ENCODE results near the gene PPIP5K1. TPM values are rescaled to one million over a fixed set of nuclear protein-coding genes. Genes with fewer than 3 reads are reported as not detected.

The PPIP5K1 gene
- total and polyA plus RNA-seq, 5 donors, result 6.8 to 26.7 (median 20.9) TPM

DNA sequence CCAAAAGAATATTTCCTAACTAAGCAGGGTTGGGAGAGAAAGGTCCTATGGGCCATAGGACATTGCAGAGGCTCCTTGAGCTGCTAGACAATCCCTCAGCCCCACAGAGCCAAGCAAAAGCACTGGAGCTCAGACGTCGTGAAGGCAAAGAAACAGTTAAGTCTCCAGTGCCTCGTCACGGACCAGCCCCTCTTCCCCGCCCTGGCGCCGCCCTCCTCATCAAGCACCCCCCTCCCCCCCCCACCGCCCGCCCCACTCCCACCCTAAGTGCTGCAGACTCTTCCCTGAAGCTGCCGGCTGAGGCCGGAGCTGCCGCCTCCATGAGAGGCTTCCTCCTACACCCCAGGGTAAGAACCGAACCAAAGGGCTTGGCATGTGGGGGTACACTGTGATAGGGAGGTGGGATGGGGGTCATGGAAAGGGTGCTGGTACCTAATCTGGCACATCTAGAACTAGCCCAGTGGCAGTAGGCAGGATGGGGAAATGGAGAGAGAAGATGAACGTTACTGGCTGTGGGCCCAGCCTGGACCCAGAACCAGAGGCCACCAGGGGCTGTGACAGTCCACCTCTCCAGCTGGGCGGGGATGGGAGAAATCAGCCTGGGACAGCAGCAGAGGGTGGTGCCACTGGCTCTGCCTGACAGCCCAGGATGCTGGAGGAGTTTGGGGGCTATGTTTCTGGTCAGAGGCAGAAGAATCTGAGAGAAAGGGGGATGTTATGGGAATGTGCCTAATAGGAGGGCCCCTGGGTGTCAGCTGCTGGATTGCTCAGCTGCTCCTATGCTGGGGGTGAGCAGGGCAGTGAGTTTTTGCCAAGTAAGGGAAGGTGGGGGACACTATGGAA lies 72.4 kb downstream of the PPIP5K1 start, which contains the start of gene MAP1A:
Gene MAP1A, plus strand, starts transcription at position 255 of the 843 bp plus-strand sequence. CDS start 3,866 bp downstream, outside the sequence.
- ATAC-seq (peak; percentile 52 to 66), DNase-seq (peak; percentile 68 to 88 (median 87))
- Histone ChIP-seq H3K4me3 (ENCODE audit: low read length) (peak within 1 kb of the TSS; percentile 46), H3K27me3 (ENCODE audit: control insufficient read depth, insufficient read depth) (no peaks in the 10 kb centered on the region), H3K4me1 (ENCODE audit: control insufficient read depth, insufficient read depth, low read length) (peaks cover 5% of the 10 kb centered on the region), H3K9me3 (ENCODE audit: control insufficient read depth, low read length) (no peaks in the 10 kb centered on the region), H3K27ac (ENCODE audit: low read length) (peak within 1 kb of the TSS; percentile 83)
- intact Hi-C loops (cut with DNase I), result no loop called here
- WGBS, result under 1% methylated on average over 15 of the region's 15 CpGs

DNA sequence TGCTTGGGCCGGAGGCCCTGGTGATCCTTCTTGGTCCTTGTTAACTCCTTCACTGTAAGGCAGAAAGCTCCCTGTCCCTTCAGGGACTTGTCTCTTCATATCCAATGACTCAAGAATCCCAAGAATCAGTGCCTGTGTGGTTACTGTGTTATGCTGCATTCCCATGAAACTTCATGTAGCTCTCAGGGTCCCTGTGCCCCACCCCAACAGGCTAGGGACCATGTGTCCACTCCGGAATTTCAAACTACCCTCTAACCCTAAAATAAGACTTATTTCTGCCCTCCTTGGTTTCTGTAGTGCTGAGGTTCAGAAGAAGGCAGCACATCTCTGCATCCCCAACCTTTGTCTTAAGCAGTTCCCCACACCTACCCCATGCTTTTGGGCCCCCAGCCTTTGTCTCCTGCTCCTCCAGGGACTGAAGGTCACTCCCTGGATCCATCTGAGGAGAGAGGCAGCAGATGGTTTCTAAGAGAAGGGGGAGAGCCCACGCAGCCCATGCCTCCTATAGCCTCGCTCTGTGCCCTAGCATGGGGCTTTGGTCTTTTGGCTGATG lies 73.1 kb downstream of the PPIP5K1 start:
- Histone ChIP-seq H3K4me1 (ENCODE audit: control insufficient read depth, insufficient read depth, low read length) (peaks cover 5% of the 10 kb centered on the region), H3K27me3 (ENCODE audit: control insufficient read depth, insufficient read depth) (no peaks in the 10 kb centered on the region), H3K9me3 (ENCODE audit: control insufficient read depth, low read length) (no peaks in the 10 kb centered on the region), H3K27ac (ENCODE audit: low read length) (peak overlapping the region; percentile 83), H3K4me3 (ENCODE audit: low read length) (peak overlapping the region; percentile 46)
- WGBS, result 26% methylated on average over 4 of the region's 4 CpGs
- ATAC-seq (no peak), DNase-seq (no peak)
- intact Hi-C loops (cut with DNase I), result no loop called here

DNA sequence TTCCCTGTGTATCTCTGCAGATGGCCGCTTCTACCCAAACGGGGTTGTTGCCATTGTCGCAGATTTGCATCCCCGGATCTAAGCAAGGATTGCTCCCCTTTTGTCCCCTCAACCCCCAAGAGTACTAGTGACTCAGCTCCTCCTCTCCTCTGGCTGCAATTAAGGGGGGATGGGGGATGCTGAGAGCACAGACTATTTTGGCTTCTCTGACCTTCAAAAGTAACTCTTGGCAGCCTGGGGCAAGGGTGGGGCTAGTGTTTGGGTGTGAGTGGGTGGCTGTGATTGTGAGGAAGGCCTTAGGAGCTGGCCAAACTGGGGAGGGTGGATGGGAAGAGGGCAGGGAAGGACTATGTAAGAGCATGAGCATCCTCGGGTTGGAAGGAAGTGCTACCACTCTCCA lies 73.8 kb downstream of the PPIP5K1 start:
- Histone ChIP-seq H3K4me1 (ENCODE audit: control insufficient read depth, insufficient read depth, low read length) (peaks cover 5% of the 10 kb centered on the region), H3K27me3 (ENCODE audit: control insufficient read depth, insufficient read depth) (no peaks in the 10 kb centered on the region), H3K4me3 (ENCODE audit: low read length) (no peak overlapping the region), H3K9me3 (ENCODE audit: control insufficient read depth, low read length) (no peaks in the 10 kb centered on the region), H3K27ac (ENCODE audit: low read length) (peak overlapping the region; percentile 55)
- DNase-seq (peak; percentile 82 to 88 (median 87)), ATAC-seq (peak; percentile 67 to 83)
- 26% methylated on average over 5 of the region's 5 CpGs for WGBS
- intact Hi-C loops (cut with DNase I), result no loop called here

DNA sequence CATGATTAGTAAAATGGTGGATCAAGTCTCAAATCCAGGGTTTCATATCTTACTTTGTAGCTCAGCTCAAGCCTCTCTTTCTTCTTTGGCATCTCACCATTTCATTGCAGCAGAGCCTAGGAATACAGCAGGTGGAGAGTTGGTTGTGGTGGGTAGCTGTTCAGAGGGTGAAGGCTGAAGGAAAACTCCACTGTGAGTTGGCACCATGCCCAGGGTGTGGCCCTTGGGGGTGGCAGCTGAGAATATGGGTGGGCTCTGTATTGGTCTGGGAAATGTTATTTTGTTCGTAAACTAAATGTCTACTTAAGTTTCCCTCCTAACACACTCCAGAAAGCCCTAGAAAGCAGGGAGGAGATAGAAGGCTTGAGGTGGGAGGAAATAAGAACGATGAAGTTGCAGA lies 74.3 kb downstream of the PPIP5K1 start:
- no peaks in the 10 kb centered on the region for H3K9me3 ChIP-seq (ENCODE audit: control insufficient read depth, low read length)
- H3K27ac ChIP-seq (ENCODE audit: low read length), result peak overlapping the region; percentile 55
- no peak overlapping the region for H3K4me3 ChIP-seq (ENCODE audit: low read length)
- WGBS, result 33% methylated on average over 2 of the region's 2 CpGs
- H3K4me1 ChIP-seq (ENCODE audit: control insufficient read depth, insufficient read depth, low read length), result peaks cover 5% of the 10 kb centered on the region
- no peaks in the 10 kb centered on the region for H3K27me3 ChIP-seq (ENCODE audit: control insufficient read depth, insufficient read depth)
- intact Hi-C loops (cut with DNase I), result no loop called here
- ATAC-seq (no peak), DNase-seq (peak in 1 of 3 donors; percentile 48)

DNA sequence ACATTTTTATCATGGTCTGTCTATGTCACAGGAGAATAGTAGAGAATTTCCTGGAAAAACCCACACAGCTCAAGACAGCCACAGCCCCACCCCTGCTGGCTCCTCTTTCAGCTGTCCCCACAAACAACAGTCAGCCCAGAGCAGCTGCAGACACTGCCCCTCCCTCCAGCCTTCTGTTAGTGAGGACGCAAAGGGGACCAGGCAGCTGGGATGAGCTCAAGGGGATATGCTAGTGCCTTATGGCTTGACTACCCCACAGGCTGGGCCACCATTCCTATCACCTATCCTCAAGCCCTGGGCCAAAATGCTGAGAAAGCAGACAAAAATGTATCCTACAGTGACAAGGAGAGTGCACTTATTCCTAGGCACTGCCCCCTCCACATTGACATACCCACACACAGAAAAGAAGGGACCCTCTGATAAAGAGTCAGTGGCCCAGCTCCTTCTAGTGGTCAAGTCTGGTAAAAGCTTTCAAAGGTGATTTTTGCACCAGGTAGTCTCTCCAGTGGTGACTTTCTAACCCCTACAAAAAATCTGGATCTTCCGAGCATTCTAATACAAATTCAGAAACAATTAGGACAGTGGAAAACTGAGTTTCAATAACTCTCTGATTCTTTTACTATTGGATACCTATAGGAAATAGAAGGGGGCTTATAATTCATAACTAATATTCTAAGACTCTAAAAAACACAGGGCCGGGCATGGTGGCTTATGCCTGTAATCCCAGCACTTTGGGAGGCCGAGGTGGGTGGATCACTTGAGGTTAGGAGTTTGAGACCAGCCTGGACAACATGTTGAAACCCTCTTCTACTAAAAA lies 75.6 kb downstream of the PPIP5K1 start:
- Histone ChIP-seq H3K27me3 (ENCODE audit: control insufficient read depth, insufficient read depth) (no peaks in the 10 kb centered on the region), H3K4me1 (ENCODE audit: control insufficient read depth, insufficient read depth, low read length) (peaks cover 5% of the 10 kb centered on the region), H3K9me3 (ENCODE audit: control insufficient read depth, low read length) (no peaks in the 10 kb centered on the region), H3K4me3 (ENCODE audit: low read length) (no peak overlapping the region), H3K27ac (ENCODE audit: low read length) (no peak overlapping the region)
- 53% methylated on average over 4 of the region's 4 CpGs for WGBS
- intact Hi-C loops (cut with DNase I), result no loop called here
- DNase-seq (peak; percentile 73 to 89 (median 81)), ATAC-seq (peak; percentile 2 to 10)

DNA sequence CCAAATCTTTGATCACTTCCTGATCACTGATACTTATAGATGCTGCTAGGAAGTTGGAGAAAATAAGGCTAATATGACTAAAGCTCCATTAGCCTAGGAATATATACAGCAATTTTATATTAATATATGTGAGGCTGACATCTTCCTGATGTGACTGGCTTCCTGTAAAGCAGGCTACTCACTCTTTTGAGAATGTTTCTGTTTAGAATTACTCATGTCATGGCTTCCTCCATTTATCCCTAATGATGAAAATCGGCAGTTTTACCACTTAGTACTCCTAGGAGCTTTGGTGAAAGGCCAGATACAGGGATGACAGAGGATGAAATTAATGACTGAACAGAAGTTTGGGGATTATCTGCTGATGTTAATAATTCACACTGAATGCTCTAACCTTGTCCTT lies 76.5 kb downstream of the PPIP5K1 start:
- no peaks in the 10 kb centered on the region for H3K9me3 ChIP-seq (ENCODE audit: control insufficient read depth, low read length)
- H3K27me3 ChIP-seq (ENCODE audit: control insufficient read depth, insufficient read depth), result no peaks in the 10 kb centered on the region
- no peak overlapping the region for H3K4me3 ChIP-seq (ENCODE audit: low read length)
- peaks cover 5% of the 10 kb centered on the region for H3K4me1 ChIP-seq (ENCODE audit: control insufficient read depth, insufficient read depth, low read length)
- no peak overlapping the region for H3K27ac ChIP-seq (ENCODE audit: low read length)
- no peak for ATAC-seq
- no peak for DNase-seq
- intact Hi-C loops (cut with DNase I), result no loop called here
- 52% methylated on average over 1 of the region's 1 CpG for WGBS

DNA sequence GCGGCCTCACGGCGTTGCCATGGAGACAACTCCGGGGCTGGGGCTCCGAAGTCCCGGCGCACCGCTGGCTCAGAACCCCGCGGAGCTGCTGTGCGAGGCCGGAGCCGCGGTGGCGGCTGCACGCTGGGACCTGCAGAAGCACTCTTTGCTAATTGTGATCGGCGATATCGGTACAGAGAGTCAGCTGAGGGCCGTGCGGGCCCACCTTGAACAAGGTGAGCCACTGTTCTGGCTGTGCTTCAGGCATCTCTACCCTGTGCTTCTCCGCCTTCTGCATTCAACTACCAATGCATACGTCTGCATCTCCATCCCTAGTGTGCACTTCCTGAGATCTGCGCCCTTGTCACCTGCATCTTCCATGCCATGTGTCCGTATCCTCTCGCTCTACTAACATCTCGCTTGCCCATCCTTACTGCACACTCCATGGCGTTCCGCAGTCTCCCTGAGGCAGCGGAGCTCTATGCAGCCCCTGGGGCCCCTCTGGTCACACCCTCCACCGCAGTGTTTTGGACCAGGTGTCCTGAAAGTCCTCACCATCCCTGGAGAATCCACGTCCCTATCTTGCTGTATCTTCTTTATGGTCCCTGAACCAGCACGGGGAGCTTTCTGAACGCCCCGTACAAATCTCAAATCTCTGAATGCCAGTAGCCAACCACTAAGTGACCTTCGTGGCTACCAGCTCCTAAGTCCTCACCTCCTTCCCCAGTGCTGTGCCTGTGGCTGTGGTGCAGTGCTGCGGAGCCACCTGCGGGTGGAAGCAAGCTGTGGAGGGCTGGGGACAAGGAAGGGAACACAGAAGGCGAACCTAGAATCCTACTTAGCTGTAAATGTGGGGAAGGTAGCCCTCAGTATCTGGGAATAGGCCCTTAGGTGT lies 78.8 kb downstream of the PPIP5K1 start:
- no peak overlapping the region for H3K27ac ChIP-seq (ENCODE audit: low read length)
- H3K4me3 ChIP-seq (ENCODE audit: low read length), result peak overlapping the region; percentile 44
- DNase-seq, result peak in 2 of 3 donors; percentile 47 to 63
- intact Hi-C loops (cut with DNase I), result no loop called here
- H3K27me3 ChIP-seq (ENCODE audit: control insufficient read depth, insufficient read depth), result no peaks in the 10 kb centered on the region
- H3K4me1 ChIP-seq (ENCODE audit: control insufficient read depth, insufficient read depth, low read length), result no peaks in the 10 kb centered on the region
- ATAC-seq, result no peak
- WGBS, result 10% methylated on average over 39 of the region's 39 CpGs
- H3K9me3 ChIP-seq (ENCODE audit: control insufficient read depth, low read length), result no peaks in the 10 kb centered on the region

DNA sequence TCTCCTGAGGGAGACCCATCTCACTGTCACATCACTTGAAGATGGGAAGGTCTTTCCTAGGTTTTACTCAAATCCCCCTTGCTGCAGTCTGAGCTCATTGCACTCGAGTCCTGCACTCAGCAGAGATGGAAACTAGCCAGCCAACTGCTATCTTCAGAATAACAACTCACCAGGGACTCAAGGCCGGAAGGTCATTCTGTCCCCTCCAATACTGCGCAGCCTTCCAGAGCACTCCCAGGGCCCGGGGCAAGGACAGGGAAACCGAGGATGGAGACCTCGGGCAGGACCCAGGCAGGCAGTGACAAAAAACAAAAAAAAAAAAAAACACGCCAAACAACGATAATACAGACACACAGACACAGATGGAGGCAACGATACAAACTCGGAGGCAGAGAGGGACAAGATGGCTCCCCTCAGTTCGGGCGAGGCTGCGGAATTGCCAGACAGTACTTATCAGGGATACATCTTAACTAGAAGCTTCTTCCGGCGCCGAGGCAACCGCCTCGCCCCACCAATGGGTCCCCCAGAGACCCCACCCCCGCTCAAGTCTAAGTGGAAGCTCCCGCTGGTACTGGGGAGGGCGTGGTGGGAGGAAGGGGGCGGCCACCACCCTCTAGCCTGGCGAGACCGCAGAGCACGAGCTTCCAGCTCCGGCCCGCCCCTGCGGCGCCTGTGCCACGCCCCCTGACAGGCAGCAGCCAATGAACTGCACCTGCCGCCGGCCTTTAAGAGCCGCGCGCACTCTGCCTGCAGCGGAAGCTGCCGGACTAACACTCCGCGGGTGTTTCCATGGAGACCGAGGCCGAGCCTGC lies 79.6 kb downstream of the PPIP5K1 start:
- DNase-seq (peak; percentile 99 to 100 (median 99)), ATAC-seq (peak; percentile 98 to 99)
- Histone ChIP-seq H3K27ac (ENCODE audit: low read length) (peak overlapping the region; percentile 71), H3K27me3 (ENCODE audit: control insufficient read depth, insufficient read depth) (no peaks in the 10 kb centered on the region), H3K9me3 (ENCODE audit: control insufficient read depth, low read length) (no peaks in the 10 kb centered on the region), H3K4me1 (ENCODE audit: control insufficient read depth, insufficient read depth, low read length) (no peaks in the 10 kb centered on the region), H3K4me3 (ENCODE audit: low read length) (peak overlapping the region; percentile 56)
- WGBS, result under 1% methylated on average over 41 of the region's 41 CpGs
- intact Hi-C loops (cut with DNase I), result no loop called here

DNA sequence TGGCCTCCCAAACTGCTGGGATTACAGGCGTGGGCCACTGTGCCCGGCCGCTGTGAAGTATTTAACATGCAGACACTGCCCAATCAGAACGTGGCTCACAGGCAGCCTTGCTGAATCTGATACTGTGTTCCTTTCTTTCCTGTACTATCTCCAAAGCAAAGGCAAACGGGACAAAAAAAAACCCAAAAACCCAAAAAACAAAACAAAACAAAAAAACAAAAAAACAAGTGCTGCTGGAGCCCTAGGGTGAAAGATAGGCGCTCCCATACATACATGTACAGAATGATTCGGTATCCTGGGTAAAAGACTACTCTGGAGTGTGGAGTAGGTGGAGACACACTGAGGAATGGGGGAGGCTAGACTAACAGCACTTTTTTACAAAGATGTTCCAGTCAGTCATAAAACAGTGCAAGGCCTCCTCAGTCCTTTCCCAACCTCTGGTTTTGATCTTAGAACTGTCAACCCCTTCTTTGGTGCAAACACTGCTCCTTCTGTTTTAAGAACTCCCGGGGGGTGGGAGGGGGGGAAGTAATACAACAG lies 80.3 kb downstream of the PPIP5K1 start:
- 25% methylated on average over 8 of the region's 8 CpGs for WGBS
- ATAC-seq, result no peak
- peak; percentile 36 to 82 (median 57) for DNase-seq
- H3K9me3 ChIP-seq (ENCODE audit: control insufficient read depth, low read length), result no peaks in the 10 kb centered on the region
- intact Hi-C loops (cut with DNase I), result no loop called here
- peak overlapping the region; percentile 95 for H3K27ac ChIP-seq (ENCODE audit: low read length)
- no peaks in the 10 kb centered on the region for H3K4me1 ChIP-seq (ENCODE audit: control insufficient read depth, insufficient read depth, low read length)
- peak overlapping the region; percentile 56 for H3K4me3 ChIP-seq (ENCODE audit: low read length)
- no peaks in the 10 kb centered on the region for H3K27me3 ChIP-seq (ENCODE audit: control insufficient read depth, insufficient read depth)
